ENCODE data around the gene GMDS. TPM values are rescaled to one million over a fixed set of nuclear protein-coding genes. Genes with fewer than 3 reads are reported as not detected.

The GMDS gene
- total RNA-seq, 1 experiment from 2014 or later: 35.0 TPM

DNA sequence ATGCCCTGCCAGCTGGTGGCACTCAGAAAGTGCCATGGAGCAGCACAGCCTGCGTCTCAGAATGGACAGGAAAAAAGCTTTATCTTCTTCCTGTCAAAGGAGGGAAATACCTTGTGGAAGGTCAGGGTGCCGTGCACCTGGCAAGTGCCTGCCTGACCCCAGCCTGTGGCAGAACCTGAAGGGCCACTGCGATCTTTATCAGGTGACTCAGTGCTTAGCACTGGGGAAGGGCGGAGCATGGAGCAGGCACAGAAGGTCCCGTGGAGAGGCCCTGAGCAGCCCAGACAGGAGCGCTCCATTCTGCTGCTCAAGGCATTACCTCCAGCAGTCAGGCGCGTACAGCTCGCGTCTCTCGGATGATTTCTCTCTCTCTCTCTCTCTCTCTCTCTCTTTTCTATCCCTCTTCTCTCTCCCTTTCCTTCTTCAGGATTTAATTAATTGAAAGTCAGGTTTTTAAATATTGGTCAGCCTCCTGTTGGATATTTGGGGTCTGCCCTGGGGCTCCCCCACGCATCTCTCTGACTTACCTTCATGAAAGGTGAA is 604.0 kb downstream of the GMDS start (continued):
- TF ChIP-seq, protein P1, sequence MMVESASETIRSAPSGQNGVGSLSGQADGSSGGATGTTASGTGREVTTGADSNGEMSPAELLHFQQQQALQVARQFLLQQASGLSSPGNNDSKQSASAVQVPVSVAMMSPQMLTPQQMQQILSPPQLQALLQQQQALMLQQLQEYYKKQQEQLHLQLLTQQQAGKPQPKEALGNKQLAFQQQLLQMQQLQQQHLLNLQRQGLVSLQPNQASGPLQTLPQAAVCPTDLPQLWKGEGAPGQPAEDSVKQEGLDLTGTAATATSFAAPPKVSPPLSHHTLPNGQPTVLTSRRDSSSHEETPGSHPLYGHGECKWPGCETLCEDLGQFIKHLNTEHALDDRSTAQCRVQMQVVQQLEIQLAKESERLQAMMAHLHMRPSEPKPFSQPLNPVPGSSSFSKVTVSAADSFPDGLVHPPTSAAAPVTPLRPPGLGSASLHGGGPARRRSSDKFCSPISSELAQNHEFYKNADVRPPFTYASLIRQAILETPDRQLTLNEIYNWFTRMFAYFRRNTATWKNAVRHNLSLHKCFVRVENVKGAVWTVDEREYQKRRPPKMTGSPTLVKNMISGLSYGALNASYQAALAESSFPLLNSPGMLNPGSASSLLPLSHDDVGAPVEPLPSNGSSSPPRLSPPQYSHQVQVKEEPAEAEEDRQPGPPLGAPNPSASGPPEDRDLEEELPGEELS (CRISPR knock-in tag; IDR thresholded peaks at IDR 0.05): no peak
- TF ChIP-seq NR1H2 (CRISPR knock-in tag; IDR thresholded peaks at IDR 0.05): no peak
- TF ChIP-seq, protein P2, sequence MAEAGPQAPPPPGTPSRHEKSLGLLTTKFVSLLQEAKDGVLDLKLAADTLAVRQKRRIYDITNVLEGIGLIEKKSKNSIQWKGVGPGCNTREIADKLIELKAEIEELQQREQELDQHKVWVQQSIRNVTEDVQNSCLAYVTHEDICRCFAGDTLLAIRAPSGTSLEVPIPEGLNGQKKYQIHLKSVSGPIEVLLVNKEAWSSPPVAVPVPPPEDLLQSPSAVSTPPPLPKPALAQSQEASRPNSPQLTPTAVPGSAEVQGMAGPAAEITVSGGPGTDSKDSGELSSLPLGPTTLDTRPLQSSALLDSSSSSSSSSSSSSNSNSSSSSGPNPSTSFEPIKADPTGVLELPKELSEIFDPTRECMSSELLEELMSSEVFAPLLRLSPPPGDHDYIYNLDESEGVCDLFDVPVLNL (CRISPR knock-in tag; IDR thresholded peaks at IDR 0.05; ENCODE audit: borderline replicate concordance, low read depth): no peak

DNA sequence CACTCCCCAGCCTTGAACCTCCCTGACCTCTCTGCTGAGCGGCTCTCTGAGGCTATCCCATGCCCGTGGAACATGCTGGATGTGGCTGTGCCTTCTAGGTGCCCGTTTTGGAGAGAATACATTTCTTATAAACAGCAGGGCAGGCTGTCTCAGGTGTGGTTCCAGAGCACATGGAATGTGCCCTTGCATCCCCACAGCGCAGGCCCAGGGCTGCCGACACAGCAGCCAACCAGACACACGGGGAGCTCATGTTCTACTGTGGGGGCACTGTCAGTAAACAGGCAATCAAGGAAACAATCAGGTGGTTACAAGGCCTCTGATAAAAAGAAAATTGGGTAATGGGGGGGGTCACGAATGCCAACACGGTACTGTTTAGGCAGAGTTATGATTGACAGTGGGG is 604.9 kb downstream of the GMDS start:
- no peak for ATAC-seq
- Mint-ChIP-seq H3K36me3 (no peaks in the 10 kb centered on the region), H3K9me3 (no peaks in the 10 kb centered on the region), H3K4me1 (peaks cover 18% of the 10 kb centered on the region), H3K4me3 (no peak overlapping the region), H3K27me3 (ENCODE audit: low read depth) (no peaks in the 10 kb centered on the region; the same call in 1 of the 2 replicates), H3K27ac (no peak overlapping the region)
- CTCF ChIA-PET: interaction anchor here (0.7 kb wide), 1 partner anchor 361 kb away, joined by 3 read pairs; no protein-coding TSS in a partner anchor
- POLR2A ChIA-PET: no interaction called here
- no peak for DNase-seq (ENCODE audit: low spot score)
- TF ChIP-seq SMAD4 (CRISPR knock-in tag; IDR thresholded peaks at IDR 0.05) (no peak), GTF2I (CRISPR knock-in tag; conservative IDR thresholded peaks at IDR 0.05) (no peak), NR2C2 (CRISPR knock-in tag; IDR thresholded peaks at IDR 0.05) (no peak), CREM (CRISPR knock-in tag; IDR thresholded peaks at IDR 0.05) (no peak), EMX1 (CRISPR knock-in tag; IDR thresholded peaks at IDR 0.05) (no peak), ZNF232 (CRISPR knock-in tag; IDR thresholded peaks at IDR 0.05) (no peak), GABPB1 (CRISPR knock-in tag; IDR thresholded peaks at IDR 0.05) (no peak), NFATC4 (CRISPR knock-in tag; IDR thresholded peaks at IDR 0.05) (no peak), ZNF138 (CRISPR knock-in tag; conservative IDR thresholded peaks at IDR 0.05) (no peak), ZNF416 (CRISPR knock-in tag; IDR thresholded peaks at IDR 0.05) (no peak)
- TF ChIP-seq, protein P3, sequence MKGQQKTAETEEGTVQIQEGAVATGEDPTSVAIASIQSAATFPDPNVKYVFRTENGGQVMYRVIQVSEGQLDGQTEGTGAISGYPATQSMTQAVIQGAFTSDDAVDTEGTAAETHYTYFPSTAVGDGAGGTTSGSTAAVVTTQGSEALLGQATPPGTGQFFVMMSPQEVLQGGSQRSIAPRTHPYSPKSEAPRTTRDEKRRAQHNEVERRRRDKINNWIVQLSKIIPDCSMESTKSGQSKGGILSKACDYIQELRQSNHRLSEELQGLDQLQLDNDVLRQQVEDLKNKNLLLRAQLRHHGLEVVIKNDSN (CRISPR knock-in tag; IDR thresholded peaks at IDR 0.05): no peak
- TF ChIP-seq, protein P4, sequence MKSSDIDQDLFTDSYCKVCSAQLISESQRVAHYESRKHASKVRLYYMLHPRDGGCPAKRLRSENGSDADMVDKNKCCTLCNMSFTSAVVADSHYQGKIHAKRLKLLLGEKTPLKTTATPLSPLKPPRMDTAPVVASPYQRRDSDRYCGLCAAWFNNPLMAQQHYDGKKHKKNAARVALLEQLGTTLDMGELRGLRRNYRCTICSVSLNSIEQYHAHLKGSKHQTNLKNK (CRISPR knock-in tag; IDR thresholded peaks at IDR 0.05): no peak
- TF ChIP-seq, protein P5, sequence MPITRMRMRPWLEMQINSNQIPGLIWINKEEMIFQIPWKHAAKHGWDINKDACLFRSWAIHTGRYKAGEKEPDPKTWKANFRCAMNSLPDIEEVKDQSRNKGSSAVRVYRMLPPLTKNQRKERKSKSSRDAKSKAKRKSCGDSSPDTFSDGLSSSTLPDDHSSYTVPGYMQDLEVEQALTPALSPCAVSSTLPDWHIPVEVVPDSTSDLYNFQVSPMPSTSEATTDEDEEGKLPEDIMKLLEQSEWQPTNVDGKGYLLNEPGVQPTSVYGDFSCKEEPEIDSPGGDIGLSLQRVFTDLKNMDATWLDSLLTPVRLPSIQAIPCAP (CRISPR knock-in tag; IDR thresholded peaks at IDR 0.05): no peak
- TF ChIP-seq, protein P6, sequence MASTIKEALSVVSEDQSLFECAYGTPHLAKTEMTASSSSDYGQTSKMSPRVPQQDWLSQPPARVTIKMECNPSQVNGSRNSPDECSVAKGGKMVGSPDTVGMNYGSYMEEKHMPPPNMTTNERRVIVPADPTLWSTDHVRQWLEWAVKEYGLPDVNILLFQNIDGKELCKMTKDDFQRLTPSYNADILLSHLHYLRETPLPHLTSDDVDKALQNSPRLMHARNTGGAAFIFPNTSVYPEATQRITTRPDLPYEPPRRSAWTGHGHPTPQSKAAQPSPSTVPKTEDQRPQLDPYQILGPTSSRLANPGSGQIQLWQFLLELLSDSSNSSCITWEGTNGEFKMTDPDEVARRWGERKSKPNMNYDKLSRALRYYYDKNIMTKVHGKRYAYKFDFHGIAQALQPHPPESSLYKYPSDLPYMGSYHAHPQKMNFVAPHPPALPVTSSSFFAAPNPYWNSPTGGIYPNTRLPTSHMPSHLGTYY (CRISPR knock-in tag; IDR thresholded peaks at IDR 0.05): no peak

DNA sequence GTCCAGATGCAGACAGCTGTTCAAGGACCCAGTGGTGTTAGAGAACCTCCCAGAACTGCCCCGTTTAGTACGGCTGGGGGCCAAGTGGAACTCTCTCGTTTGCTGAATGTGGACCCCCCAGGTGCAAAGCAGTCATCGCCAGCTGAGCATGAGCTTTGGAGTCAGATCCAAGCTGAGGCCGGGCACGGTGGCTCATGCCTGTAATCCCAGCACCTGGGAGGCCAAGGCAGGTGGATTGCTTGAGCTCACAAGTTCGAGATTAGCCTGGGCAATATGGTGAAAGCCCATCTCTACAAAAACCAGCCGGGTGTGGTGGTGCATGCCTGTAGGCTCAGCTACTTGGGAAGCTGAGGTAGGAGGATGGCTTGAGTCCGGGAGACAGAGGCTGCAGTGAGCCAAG is 606.0 kb downstream of the GMDS start:
- DNase-seq (ENCODE audit: low spot score) (no peak), ATAC-seq (no peak)
- Mint-ChIP-seq H3K27me3 (ENCODE audit: low read depth) (no peaks in the 10 kb centered on the region; the same call in 1 of the 2 replicates), H3K9me3 (no peaks in the 10 kb centered on the region), H3K27ac (no peak overlapping the region), H3K4me3 (no peak overlapping the region), H3K36me3 (no peaks in the 10 kb centered on the region), H3K4me1 (peaks cover 17% of the 10 kb centered on the region)
- ChIA-PET POLR2A (no interaction called here), CTCF (no interaction called here)
- TF ChIP-seq, protein P7, sequence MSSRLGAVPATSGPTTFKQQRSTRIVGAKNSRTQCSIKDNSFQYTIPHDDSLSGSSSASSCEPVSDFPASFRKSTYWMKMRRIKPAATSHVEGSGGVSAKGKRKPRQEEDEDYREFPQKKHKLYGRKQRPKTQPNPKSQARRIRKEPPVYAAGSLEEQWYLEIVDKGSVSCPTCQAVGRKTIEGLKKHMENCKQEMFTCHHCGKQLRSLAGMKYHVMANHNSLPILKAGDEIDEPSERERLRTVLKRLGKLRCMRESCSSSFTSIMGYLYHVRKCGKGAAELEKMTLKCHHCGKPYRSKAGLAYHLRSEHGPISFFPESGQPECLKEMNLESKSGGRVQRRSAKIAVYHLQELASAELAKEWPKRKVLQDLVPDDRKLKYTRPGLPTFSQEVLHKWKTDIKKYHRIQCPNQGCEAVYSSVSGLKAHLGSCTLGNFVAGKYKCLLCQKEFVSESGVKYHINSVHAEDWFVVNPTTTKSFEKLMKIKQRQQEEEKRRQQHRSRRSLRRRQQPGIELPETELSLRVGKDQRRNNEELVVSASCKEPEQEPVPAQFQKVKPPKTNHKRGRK (CRISPR knock-in tag; IDR thresholded peaks at IDR 0.05; ENCODE audit: borderline replicate concordance): no peak
- no peak for TF ChIP-seq CBFB (CRISPR knock-in tag; IDR thresholded peaks at IDR 0.05; ENCODE audit: low read depth)
- no peak for TF ChIP-seq RORB (CRISPR knock-in tag; IDR thresholded peaks at IDR 0.05)
- TF ChIP-seq ELF4 (CRISPR knock-in tag; IDR thresholded peaks at IDR 0.05; ENCODE audit: low read depth): no peak
- TF ChIP-seq, protein P8, sequence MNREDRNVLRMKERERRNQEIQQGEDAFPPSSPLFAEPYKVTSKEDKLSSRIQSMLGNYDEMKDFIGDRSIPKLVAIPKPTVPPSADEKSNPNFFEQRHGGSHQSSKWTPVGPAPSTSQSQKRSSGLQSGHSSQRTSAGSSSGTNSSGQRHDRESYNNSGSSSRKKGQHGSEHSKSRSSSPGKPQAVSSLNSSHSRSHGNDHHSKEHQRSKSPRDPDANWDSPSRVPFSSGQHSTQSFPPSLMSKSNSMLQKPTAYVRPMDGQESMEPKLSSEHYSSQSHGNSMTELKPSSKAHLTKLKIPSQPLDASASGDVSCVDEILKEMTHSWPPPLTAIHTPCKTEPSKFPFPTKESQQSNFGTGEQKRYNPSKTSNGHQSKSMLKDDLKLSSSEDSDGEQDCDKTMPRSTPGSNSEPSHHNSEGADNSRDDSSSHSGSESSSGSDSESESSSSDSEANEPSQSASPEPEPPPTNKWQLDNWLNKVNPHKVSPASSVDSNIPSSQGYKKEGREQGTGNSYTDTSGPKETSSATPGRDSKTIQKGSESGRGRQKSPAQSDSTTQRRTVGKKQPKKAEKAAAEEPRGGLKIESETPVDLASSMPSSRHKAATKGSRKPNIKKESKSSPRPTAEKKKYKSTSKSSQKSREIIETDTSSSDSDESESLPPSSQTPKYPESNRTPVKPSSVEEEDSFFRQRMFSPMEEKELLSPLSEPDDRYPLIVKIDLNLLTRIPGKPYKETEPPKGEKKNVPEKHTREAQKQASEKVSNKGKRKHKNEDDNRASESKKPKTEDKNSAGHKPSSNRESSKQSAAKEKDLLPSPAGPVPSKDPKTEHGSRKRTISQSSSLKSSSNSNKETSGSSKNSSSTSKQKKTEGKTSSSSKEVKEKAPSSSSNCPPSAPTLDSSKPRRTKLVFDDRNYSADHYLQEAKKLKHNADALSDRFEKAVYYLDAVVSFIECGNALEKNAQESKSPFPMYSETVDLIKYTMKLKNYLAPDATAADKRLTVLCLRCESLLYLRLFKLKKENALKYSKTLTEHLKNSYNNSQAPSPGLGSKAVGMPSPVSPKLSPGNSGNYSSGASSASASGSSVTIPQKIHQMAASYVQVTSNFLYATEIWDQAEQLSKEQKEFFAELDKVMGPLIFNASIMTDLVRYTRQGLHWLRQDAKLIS (CRISPR knock-in tag; IDR thresholded peaks at IDR 0.05; ENCODE audit: borderline replicate concordance): no peak

All from WTC11 (cell line).